Transverse colon (tissue), 4 donors: ENCODE results near the gene LOC101059915.
"Not testable (repeated sequence)": the region's sequence is repeated elsewhere in the genome, so short reads cannot be mapped to it uniquely, and the experiment has no call there.

Experiments
- DNase-seq: peaks from one replicate; pipeline ENCODE4 v3.0.0-alpha.2; 2019
- H3K27ac ChIP-seq, 4 donors: fragments of 200-600 bp; sonication (generic); 2 replicates each; pipeline ENCODE4 v1.5.1; 2016 to 2018; ENCODE audit warnings: inconsistent platforms in 4 of 4
- H3K27me3 ChIP-seq: fragments of 200-600 bp; sonication (generic); 2 replicates; pipeline ENCODE4 v1.5.1; 2017; ENCODE audit warnings: inconsistent platforms
- H3K36me3 ChIP-seq, 4 donors: fragments of 200-600 bp; sonication (generic); 2 replicates each; pipeline ENCODE4 v1.5.1; 2017 to 2019; ENCODE audit warnings: inconsistent platforms in 4 of 4
- H3K4me1 ChIP-seq, 4 donors: fragments of 200-600 bp; sonication (generic); 2 replicates each; pipeline ENCODE4 v1.5.1; 2017 to 2020; ENCODE audit warnings: inconsistent platforms in 4 of 4
- H3K4me3 ChIP-seq, 4 donors: fragments of 200-600 bp; sonication (generic); 1 replicate in 1 of 4; 2 replicates in 3 of 4; pipeline versions ENCODE4 v1.5.1 to v1.6.1; 2017 to 2019; ENCODE audit warnings: inconsistent platforms in 4 of 4
- H3K9me3 ChIP-seq, 2 donors: fragments of 200-600 bp; sonication (generic); 2 replicates each; pipeline ENCODE4 v1.5.1; 2017 to 2019; ENCODE audit warnings: inconsistent platforms in 2 of 2
- CTCF ChIP-seq, 5 experiments: fragments of 200-600 bp in 3 of 5; fragments of 450-650 bp in 2 of 5; sonication (generic) in 3 of 5; IDR thresholded peaks; 1 replicate in 2 of 5; 2 replicates in 3 of 5; pipeline ENCODE4 v1.5.1; 2016 to 2017; ENCODE audit warnings: antibody characterized with exemption in 5 of 5, inconsistent platforms in 3 of 5, mild to moderate bottlenecking in 2 of 5, moderate library complexity in 1 of 5
- EP300 ChIP-seq: sonication (generic); formaldehyde crosslinking; IDR thresholded peaks from one replicate; pipeline ENCODE4 v1.6.1; 2017; ENCODE audit warnings: antibody characterized with exemption, low read depth
- POLR2A ChIP-seq: fragments of 450-650 bp; IDR thresholded peaks from one replicate; pipeline ENCODE4 v1.6.1; 2016; ENCODE audit warnings: antibody characterized with exemption, mild to moderate bottlenecking, moderate library complexity
- POLR2AphosphoS5 ChIP-seq, 3 donors: sonication (generic); formaldehyde crosslinking; IDR thresholded peaks; one replicate each; pipeline ENCODE4 v1.6.1; 2016; ENCODE audit warnings: antibody characterized with exemption in 3 of 3
- WGBS, 2 donors: methylation state at CpG; one replicate each; pipeline ENCODE4 v1.1.5; 2018; ENCODE audit warnings: low coverage in 1 of 2; 5-methylcytosine and 5-hydroxymethylcytosine counted together
- in situ Hi-C, 4 donors: fragments of 200-750 bp; cut with MboI; loops; one replicate each; pipeline versions ENCODE4 v1.15.0 to v1.15.1; 2017; ENCODE audit warnings: low sequenced_read_pairs in 3 of 4, low pct_ligation_motif_present in 1 of 4, low pct_unique_long_range_greater_than_20kb in 1 of 4
- intact Hi-C: fragments of 100-400 bp; cut with DNase I; formaldehyde crosslinking; loops from one replicate; pipeline ENCODE4 v1.15.1; 2023; ENCODE audit warnings: low total_unique reads

The LOC101059915 gene

GRCh38 chrX:71669947-71670346 lies 2.6 kb downstream of the LOC101059915 start:
- intact Hi-C loops, H3K36me3 ChIP-seq, H3K27ac ChIP-seq, in situ Hi-C loops, H3K4me1 ChIP-seq, H3K4me3 ChIP-seq, H3K9me3 ChIP-seq, H3K27me3 ChIP-seq: not testable (repeated sequence)
- WGBS, 2 donors: 48% methylated on average over 10 of the region's 10 CpGs; no CpG with 5 or more reads in 1 of the 2 donors
- peak; percentile 22 for DNase-seq
- TF ChIP-seq CTCF (IDR thresholded peaks at IDR 0.05): peak in 3 of 5 experiments; percentile 7 to 17 (median 11)

- TF ChIP-seq POLR2AphosphoS5 (IDR thresholded peaks at IDR 0.05): no peak
- TF ChIP-seq CTCF (IDR thresholded peaks at IDR 0.05): no peak
- TF ChIP-seq EP300: no peak
- no peak for TF ChIP-seq POLR2A
- no peaks in the 10 kb centered on the region for H3K9me3 ChIP-seq
- H3K4me3 ChIP-seq: no peak overlapping the region
- WGBS, 2 donors: 56% methylated on average over 12 of the region's 12 CpGs; no CpG with 5 or more reads in 1 of the 2 donors
- no peaks in the 10 kb centered on the region for H3K36me3 ChIP-seq
- no peaks in the 10 kb centered on the region for H3K27me3 ChIP-seq
- no peak for DNase-seq
- in situ Hi-C loops (no loop called here), intact Hi-C loops (no loop called here)
- no peak overlapping the region for H3K27ac ChIP-seq
- no peaks in the 10 kb centered on the region for H3K4me1 ChIP-seq
Observed at GRCh38 chrX:71671043-71671780, 3.9 kb downstream of the LOC101059915 start.

GRCh38 chrX:71671938-71672337 lies 4.6 kb downstream of the LOC101059915 start:
- no peaks in the 10 kb centered on the region for H3K9me3 ChIP-seq
- intact Hi-C loops: no loop called here
- H3K4me1 ChIP-seq: no peaks in the 10 kb centered on the region
- in situ Hi-C loops: no loop called here
- WGBS, 2 donors: 91% methylated on average over 11 of the region's 11 CpGs; no CpG with 5 or more reads in 1 of the 2 donors
- DNase-seq: no peak
- H3K4me3 ChIP-seq: no peak overlapping the region
- no peak overlapping the region for H3K27ac ChIP-seq
- H3K36me3 ChIP-seq: no peaks in the 10 kb centered on the region
- no peaks in the 10 kb centered on the region for H3K27me3 ChIP-seq
- TF ChIP-seq EP300 (no peak), CTCF (IDR thresholded peaks at IDR 0.05) (no peak), POLR2AphosphoS5 (IDR thresholded peaks at IDR 0.05) (no peak), POLR2A (no peak)

GRCh38 chrX:71675636-71676035 lies 8.3 kb downstream of the LOC101059915 start:
- H3K4me1 ChIP-seq, H3K27me3 ChIP-seq, H3K9me3 ChIP-seq, in situ Hi-C loops, intact Hi-C loops, H3K4me3 ChIP-seq, DNase-seq, H3K27ac ChIP-seq, H3K36me3 ChIP-seq: not testable (repeated sequence)
- 84% methylated on average over 22 of the region's 23 CpGs; no CpG with 5 or more reads in 1 of the 2 donors for WGBS, 2 donors

- WGBS, 2 donors: 84% methylated on average over 38 of the region's 43 CpGs; no CpG with 5 or more reads in 1 of the 2 donors
- DNase-seq, intact Hi-C loops, H3K36me3 ChIP-seq, in situ Hi-C loops, H3K4me3 ChIP-seq, H3K9me3 ChIP-seq, H3K4me1 ChIP-seq, H3K27me3 ChIP-seq, H3K27ac ChIP-seq: not testable (repeated sequence)
Observed at GRCh38 chrX:71676068-71676795, 8.9 kb downstream of the LOC101059915 start.

- DNase-seq, H3K4me1 ChIP-seq, H3K9me3 ChIP-seq, in situ Hi-C loops, H3K4me3 ChIP-seq, H3K36me3 ChIP-seq, H3K27me3 ChIP-seq, H3K27ac ChIP-seq, intact Hi-C loops: not testable (repeated sequence)
- 73% methylated on average over 6 of the region's 6 CpGs; no CpG with 5 or more reads in 1 of the 2 donors for WGBS, 2 donors
Observed at GRCh38 chrX:71677195-71677594, 9.8 kb downstream of the LOC101059915 start.
